Urothelium cell line (cell line): ENCODE data around the gene TMEM79.

Source experiments
- DNase-seq: peaks from one replicate; pipeline ENCODE4 v3.0.0; 2011; ENCODE audit warnings: low spot score, mixed read lengths
- FAIRE-seq: peaks from 2 replicates; lab custom pipeline; 2011; peaks lifted over from hg19 to GRCh38; lab: Jason Lieb, UNC

The TMEM79 gene

GRCh38 chr1:156284112-156284511, at the start of gene TMEM79:
TSS of gene TMEM79 (plus strand) at chr1:156284325. CDS start at chr1:156285227, 902 bp downstream.
- DNase-seq (no peak), FAIRE-seq (no peak)

- DNase-seq (no peak), FAIRE-seq (no peak)
These were observed 48.0 kb upstream of the TMEM79 start for GRCh38 chr1:156236164-156236563.

- DNase-seq (no peak), FAIRE-seq (no peak)
These were observed 45.9 kb upstream of the TMEM79 start for GRCh38 chr1:156238248-156238647.

GRCh38 chr1:156241311-156241811, 42.8 kb upstream of the TMEM79 start:
- DNase-seq, result peak; percentile 84

GRCh38 chr1:156241926-156242325, 42.2 kb upstream of the TMEM79 start, which contains the start of gene BGLAP:
TSS of gene BGLAP (plus strand) at chr1:156242184. CDS start at chr1:156242232, 48 bp downstream.
- FAIRE-seq, result no peak
- no peak for DNase-seq

More at GRCh38 chr1:156241311-156241811, 42.8 kb upstream of the TMEM79 start:
- peak; percentile 66 for FAIRE-seq

- FAIRE-seq, result no peak
- DNase-seq, result no peak
These were observed 41.4 kb upstream of the TMEM79 start for GRCh38 chr1:156242738-156243137.

GRCh38 chr1:156244126-156244525, 40.0 kb upstream of the TMEM79 start:
- DNase-seq (no peak), FAIRE-seq (no peak)

- no peak for FAIRE-seq
- DNase-seq, result no peak
These were observed 39.4 kb upstream of the TMEM79 start for GRCh38 chr1:156244712-156245111.

- FAIRE-seq, result no peak
These were observed 38.5 kb upstream of the TMEM79 start for GRCh38 chr1:156245451-156246232.

GRCh38 chr1:156246241-156246780, 37.8 kb upstream of the TMEM79 start:
- FAIRE-seq (no peak), DNase-seq (no peak)

More at GRCh38 chr1:156245451-156246232, 38.5 kb upstream of the TMEM79 start:
- no peak for DNase-seq

- DNase-seq, result peak; percentile 36
- FAIRE-seq, result no peak
These were observed 37.2 kb upstream of the TMEM79 start for GRCh38 chr1:156246781-156247459.

- DNase-seq (no peak), FAIRE-seq (no peak)
These were observed 36.4 kb upstream of the TMEM79 start, which contains the start of gene PAQR6 for GRCh38 chr1:156247460-156248322. TSS of gene PAQR6 (minus strand) at chr1:156248056. CDS start at chr1:156246731, 1,325 bp downstream.

GRCh38 chr1:156248323-156248683, 35.8 kb upstream of the TMEM79 start:
- FAIRE-seq (no peak), DNase-seq (no peak)

GRCh38 chr1:156249593-156249992, 34.5 kb upstream of the TMEM79 start:
- FAIRE-seq, result no peak
- DNase-seq, result no peak

- DNase-seq, result no peak
- no peak for FAIRE-seq
These were observed 32.6 kb upstream of the TMEM79 start for GRCh38 chr1:156251527-156251926.

GRCh38 chr1:156253634-156254033, 30.5 kb upstream of the TMEM79 start:
- no peak for FAIRE-seq
- no peak for DNase-seq

- FAIRE-seq, result no peak
- DNase-seq, result no peak
These were observed 26.4 kb upstream of the TMEM79 start for GRCh38 chr1:156257711-156258110.

- FAIRE-seq (no peak), DNase-seq (no peak)
These were observed 25.3 kb upstream of the TMEM79 start for GRCh38 chr1:156258859-156259258.

GRCh38 chr1:156259805-156260204, 24.3 kb upstream of the TMEM79 start:
- FAIRE-seq (no peak), DNase-seq (no peak)

GRCh38 chr1:156260896-156261295, 23.2 kb upstream of the TMEM79 start:
- FAIRE-seq, result no peak
- DNase-seq, result no peak
